ENCODE measurements around the gene ARRDC2. TPM values are rescaled to one million over a fixed set of nuclear protein-coding genes. Genes with fewer than 3 reads are reported as not detected.

The ARRDC2 gene
- total RNA-seq, 1 experiment from 2014 or later: 9.2 TPM

DNA sequence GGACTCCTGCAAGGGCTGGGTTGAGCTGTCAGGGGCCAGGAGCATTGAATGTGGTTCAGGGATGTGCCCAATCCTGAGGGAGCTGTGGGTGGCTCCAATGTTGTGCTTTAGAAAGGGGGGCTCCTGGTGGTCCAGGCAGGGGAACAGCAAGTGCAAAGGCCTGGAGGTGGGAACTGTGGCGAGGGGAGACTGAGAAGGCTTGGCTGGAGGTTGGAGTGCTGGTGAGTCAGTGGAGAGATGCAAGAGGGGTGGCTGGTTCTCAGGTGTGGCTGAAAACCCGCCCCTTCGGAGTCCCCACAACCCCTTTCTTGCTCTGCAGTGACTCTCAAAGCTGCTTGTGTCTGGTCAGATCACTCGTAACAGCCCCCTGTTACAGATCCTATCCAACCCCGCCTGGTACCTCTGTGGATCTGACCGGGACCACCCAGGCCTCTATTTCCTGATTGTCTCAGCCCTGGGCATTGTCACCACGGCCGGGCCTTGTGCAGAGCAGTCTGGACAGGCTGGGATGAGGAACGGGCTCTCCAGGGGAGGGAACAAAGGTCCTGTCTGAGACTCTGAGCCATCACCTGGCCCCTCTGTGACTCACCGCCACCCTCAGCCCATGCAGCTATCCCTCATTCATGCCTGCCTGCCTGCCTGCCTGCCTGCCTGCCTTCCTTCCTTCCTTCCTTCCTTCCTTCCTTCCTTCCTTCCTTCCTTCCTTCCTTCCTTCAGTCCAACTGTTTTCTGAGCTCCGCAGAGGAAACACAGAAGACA is 42.4 kb upstream of the ARRDC2 start:
- POLR2A ChIA-PET: no interaction called here
- Mint-ChIP-seq H3K4me3 (peak overlapping the region; percentile 63), H3K27ac (no peak overlapping the region), H3K9me3 (no peaks in the 10 kb centered on the region), H3K36me3 (no peaks in the 10 kb centered on the region), H3K4me1 (peaks cover 22% of the 10 kb centered on the region), H3K27me3 (ENCODE audit: low read depth) (peaks cover 14% of the 10 kb centered on the region)
- CTCF ChIA-PET: interaction anchor here (0.7 to 2.8 kb wide), 6 partner anchors 11 to 33 kb away, joined by 3 to 10 read pairs (median 4); partner anchors contain the start of gene CCDC124
- TF ChIP-seq TEAD4 (CRISPR knock-in tag; IDR thresholded peaks at IDR 0.05) (no peak), GABPB1 (CRISPR knock-in tag; IDR thresholded peaks at IDR 0.05) (no peak), ZNF138 (CRISPR knock-in tag; conservative IDR thresholded peaks at IDR 0.05) (no peak)
- TF ChIP-seq, protein P1, sequence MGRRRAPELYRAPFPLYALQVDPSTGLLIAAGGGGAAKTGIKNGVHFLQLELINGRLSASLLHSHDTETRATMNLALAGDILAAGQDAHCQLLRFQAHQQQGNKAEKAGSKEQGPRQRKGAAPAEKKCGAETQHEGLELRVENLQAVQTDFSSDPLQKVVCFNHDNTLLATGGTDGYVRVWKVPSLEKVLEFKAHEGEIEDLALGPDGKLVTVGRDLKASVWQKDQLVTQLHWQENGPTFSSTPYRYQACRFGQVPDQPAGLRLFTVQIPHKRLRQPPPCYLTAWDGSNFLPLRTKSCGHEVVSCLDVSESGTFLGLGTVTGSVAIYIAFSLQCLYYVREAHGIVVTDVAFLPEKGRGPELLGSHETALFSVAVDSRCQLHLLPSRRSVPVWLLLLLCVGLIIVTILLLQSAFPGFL (CRISPR knock-in tag; IDR thresholded peaks at IDR 0.05; ENCODE audit: borderline replicate concordance): no peak
- TF ChIP-seq, protein P2, sequence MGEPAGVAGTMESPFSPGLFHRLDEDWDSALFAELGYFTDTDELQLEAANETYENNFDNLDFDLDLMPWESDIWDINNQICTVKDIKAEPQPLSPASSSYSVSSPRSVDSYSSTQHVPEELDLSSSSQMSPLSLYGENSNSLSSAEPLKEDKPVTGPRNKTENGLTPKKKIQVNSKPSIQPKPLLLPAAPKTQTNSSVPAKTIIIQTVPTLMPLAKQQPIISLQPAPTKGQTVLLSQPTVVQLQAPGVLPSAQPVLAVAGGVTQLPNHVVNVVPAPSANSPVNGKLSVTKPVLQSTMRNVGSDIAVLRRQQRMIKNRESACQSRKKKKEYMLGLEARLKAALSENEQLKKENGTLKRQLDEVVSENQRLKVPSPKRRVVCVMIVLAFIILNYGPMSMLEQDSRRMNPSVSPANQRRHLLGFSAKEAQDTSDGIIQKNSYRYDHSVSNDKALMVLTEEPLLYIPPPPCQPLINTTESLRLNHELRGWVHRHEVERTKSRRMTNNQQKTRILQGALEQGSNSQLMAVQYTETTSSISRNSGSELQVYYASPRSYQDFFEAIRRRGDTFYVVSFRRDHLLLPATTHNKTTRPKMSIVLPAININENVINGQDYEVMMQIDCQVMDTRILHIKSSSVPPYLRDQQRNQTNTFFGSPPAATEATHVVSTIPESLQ (CRISPR knock-in tag; IDR thresholded peaks at IDR 0.05): no peak
- TF ChIP-seq, protein P3, sequence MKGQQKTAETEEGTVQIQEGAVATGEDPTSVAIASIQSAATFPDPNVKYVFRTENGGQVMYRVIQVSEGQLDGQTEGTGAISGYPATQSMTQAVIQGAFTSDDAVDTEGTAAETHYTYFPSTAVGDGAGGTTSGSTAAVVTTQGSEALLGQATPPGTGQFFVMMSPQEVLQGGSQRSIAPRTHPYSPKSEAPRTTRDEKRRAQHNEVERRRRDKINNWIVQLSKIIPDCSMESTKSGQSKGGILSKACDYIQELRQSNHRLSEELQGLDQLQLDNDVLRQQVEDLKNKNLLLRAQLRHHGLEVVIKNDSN (CRISPR knock-in tag; IDR thresholded peaks at IDR 0.05): no peak
- DNase-seq (ENCODE audit: low spot score) (no peak), ATAC-seq (no peak)

DNA sequence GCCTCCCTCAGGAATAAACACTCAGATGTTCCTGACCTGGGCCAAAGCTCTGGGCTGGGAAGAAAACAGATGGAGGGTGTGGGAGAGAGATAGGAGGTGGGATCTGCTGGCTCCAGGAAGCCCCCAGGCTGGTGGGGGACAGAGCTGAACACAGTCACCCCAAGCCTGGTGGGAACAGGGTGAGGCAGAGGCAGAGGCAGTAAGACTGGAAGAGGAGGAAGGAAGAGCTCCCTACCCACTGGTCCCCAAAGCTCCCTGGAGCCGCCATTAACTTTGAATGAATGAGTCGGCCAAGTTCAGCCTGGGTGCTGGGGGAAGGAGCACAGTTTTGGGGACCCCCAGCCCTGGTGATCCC is 41.9 kb upstream of the ARRDC2 start:
- Mint-ChIP-seq H3K4me3 (peak overlapping the region; percentile 63), H3K9me3 (no peaks in the 10 kb centered on the region), H3K36me3 (no peaks in the 10 kb centered on the region), H3K27me3 (ENCODE audit: low read depth) (peaks cover 14% of the 10 kb centered on the region), H3K4me1 (peaks cover 22% of the 10 kb centered on the region), H3K27ac (no peak overlapping the region)
- CTCF ChIA-PET: interaction anchor here (0.6 to 2.8 kb wide), 8 partner anchors 11 to 421 kb away, joined by 3 to 10 read pairs (median 4); partner anchors contain the start of gene CCDC124
- POLR2A ChIA-PET: interaction anchor here (0.6 kb wide), 1 partner anchor 436 kb away, joined by 4 read pairs; no protein-coding TSS in a partner anchor
- no peak for DNase-seq (ENCODE audit: low spot score)
- no peak for ATAC-seq
- TF ChIP-seq ZNF423 (CRISPR knock-in tag; IDR thresholded peaks at IDR 0.05) (no peak), TEAD1 (CRISPR knock-in tag; IDR thresholded peaks at IDR 0.05) (no peak), EMX1 (CRISPR knock-in tag; IDR thresholded peaks at IDR 0.05) (no peak), NFATC4 (CRISPR knock-in tag; IDR thresholded peaks at IDR 0.05) (no peak), ZNF396 (CRISPR knock-in tag; IDR thresholded peaks at IDR 0.05; ENCODE audit: borderline replicate concordance) (no peak)
- TF ChIP-seq, protein P3 (CRISPR knock-in tag; IDR thresholded peaks at IDR 0.05): no peak
- TF ChIP-seq, protein P4, sequence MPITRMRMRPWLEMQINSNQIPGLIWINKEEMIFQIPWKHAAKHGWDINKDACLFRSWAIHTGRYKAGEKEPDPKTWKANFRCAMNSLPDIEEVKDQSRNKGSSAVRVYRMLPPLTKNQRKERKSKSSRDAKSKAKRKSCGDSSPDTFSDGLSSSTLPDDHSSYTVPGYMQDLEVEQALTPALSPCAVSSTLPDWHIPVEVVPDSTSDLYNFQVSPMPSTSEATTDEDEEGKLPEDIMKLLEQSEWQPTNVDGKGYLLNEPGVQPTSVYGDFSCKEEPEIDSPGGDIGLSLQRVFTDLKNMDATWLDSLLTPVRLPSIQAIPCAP (CRISPR knock-in tag; IDR thresholded peaks at IDR 0.05): no peak
- TF ChIP-seq, protein P5, sequence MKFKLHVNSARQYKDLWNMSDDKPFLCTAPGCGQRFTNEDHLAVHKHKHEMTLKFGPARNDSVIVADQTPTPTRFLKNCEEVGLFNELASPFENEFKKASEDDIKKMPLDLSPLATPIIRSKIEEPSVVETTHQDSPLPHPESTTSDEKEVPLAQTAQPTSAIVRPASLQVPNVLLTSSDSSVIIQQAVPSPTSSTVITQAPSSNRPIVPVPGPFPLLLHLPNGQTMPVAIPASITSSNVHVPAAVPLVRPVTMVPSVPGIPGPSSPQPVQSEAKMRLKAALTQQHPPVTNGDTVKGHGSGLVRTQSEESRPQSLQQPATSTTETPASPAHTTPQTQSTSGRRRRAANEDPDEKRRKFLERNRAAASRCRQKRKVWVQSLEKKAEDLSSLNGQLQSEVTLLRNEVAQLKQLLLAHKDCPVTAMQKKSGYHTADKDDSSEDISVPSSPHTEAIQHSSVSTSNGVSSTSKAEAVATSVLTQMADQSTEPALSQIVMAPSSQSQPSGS (CRISPR knock-in tag; IDR thresholded peaks at IDR 0.05; ENCODE audit: borderline replicate concordance, low read depth): no peak
- TF ChIP-seq, protein P6, sequence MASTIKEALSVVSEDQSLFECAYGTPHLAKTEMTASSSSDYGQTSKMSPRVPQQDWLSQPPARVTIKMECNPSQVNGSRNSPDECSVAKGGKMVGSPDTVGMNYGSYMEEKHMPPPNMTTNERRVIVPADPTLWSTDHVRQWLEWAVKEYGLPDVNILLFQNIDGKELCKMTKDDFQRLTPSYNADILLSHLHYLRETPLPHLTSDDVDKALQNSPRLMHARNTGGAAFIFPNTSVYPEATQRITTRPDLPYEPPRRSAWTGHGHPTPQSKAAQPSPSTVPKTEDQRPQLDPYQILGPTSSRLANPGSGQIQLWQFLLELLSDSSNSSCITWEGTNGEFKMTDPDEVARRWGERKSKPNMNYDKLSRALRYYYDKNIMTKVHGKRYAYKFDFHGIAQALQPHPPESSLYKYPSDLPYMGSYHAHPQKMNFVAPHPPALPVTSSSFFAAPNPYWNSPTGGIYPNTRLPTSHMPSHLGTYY (CRISPR knock-in tag; IDR thresholded peaks at IDR 0.05): no peak
- TF ChIP-seq, protein P7, sequence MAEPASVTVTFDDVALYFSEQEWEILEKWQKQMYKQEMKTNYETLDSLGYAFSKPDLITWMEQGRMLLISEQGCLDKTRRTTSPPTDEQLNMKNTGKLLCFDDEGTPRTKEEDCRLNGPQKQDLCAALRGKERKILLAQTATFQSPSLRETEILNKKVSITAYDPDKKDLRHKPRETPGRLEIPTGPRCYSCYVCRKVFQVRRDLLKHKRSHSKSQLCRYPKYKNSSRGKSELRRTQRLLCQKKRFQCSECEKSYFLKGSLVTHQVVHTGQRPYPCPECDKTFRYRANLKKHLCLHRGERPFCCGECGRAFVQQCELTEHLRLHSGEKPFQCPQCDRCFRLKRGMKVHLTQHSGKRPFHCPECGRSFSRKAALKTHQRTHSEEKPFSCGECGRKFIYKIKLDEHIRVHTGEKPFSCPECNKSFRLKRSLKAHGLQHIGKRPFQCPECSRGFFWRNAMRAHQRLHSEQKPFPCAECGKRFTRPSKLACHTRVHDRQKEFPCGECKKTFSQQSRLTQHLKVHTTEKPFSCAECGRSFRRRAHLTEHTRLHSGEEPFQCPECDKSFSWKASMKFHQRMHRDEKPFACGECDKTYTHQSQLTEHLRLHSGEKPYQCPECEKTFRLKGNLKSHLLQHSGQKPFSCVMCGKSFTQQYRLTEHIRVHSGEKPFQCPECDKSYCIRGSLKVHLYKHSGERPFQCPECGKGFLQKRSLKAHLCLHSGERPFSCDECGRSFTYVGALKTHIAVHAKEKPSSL (CRISPR knock-in tag; conservative IDR thresholded peaks at IDR 0.05): no peak
- TF ChIP-seq, protein P8, sequence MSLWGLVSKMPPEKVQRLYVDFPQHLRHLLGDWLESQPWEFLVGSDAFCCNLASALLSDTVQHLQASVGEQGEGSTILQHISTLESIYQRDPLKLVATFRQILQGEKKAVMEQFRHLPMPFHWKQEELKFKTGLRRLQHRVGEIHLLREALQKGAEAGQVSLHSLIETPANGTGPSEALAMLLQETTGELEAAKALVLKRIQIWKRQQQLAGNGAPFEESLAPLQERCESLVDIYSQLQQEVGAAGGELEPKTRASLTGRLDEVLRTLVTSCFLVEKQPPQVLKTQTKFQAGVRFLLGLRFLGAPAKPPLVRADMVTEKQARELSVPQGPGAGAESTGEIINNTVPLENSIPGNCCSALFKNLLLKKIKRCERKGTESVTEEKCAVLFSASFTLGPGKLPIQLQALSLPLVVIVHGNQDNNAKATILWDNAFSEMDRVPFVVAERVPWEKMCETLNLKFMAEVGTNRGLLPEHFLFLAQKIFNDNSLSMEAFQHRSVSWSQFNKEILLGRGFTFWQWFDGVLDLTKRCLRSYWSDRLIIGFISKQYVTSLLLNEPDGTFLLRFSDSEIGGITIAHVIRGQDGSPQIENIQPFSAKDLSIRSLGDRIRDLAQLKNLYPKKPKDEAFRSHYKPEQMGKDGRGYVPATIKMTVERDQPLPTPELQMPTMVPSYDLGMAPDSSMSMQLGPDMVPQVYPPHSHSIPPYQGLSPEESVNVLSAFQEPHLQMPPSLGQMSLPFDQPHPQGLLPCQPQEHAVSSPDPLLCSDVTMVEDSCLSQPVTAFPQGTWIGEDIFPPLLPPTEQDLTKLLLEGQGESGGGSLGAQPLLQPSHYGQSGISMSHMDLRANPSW (CRISPR knock-in tag; conservative IDR thresholded peaks at IDR 0.05; ENCODE audit: low read depth): no peak

Measured in WTC11 (cell line).